ENCODE data around the gene PRKD2.

- TF ChIP-seq, protein P1, sequence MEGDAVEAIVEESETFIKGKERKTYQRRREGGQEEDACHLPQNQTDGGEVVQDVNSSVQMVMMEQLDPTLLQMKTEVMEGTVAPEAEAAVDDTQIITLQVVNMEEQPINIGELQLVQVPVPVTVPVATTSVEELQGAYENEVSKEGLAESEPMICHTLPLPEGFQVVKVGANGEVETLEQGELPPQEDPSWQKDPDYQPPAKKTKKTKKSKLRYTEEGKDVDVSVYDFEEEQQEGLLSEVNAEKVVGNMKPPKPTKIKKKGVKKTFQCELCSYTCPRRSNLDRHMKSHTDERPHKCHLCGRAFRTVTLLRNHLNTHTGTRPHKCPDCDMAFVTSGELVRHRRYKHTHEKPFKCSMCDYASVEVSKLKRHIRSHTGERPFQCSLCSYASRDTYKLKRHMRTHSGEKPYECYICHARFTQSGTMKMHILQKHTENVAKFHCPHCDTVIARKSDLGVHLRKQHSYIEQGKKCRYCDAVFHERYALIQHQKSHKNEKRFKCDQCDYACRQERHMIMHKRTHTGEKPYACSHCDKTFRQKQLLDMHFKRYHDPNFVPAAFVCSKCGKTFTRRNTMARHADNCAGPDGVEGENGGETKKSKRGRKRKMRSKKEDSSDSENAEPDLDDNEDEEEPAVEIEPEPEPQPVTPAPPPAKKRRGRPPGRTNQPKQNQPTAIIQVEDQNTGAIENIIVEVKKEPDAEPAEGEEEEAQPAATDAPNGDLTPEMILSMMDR (IDR thresholded peaks at IDR 0.05) = no peak
- no peak for TF ChIP-seq EZH2 (IDR thresholded peaks at IDR 0.05)
Measured at GRCh38 chr19:46726971-46727501, 10.1 kb upstream of the PRKD2 start.
